Epithelial cell of proximal tubule (primary cell): ENCODE measurements around the gene MYBBP1A. TPM values are rescaled to one million over a fixed set of nuclear protein-coding genes. Genes with fewer than 3 reads are reported as not detected.

Source experiments
- DNase-seq: peaks from one replicate; pipeline ENCODE4 v3.0.0-alpha.2; 2011; ENCODE audit warnings: low read depth
- H3K4me3 ChIP-seq: 2 replicates; pipeline ENCODE4 v1.5.1; 2011; ENCODE audit warnings: low read depth, mild to moderate bottlenecking, low read length
- total RNA-seq: library from RNA; depleted of rRNA; stranded (reverse); fragments of >200 nt; gene quantifications from 2 replicates; pipeline ENCODE4 v1.2.3, GENCODE V29; 2015
- TF ChIP-seq, protein P1 (sequence below): conservative IDR thresholded peaks from 2 replicates; pipeline ENCODE4 v1.5.1; 2012; ENCODE audit warnings: low read depth, mild to moderate bottlenecking, low read length

The MYBBP1A gene
- total RNA-seq, 1 donor from 2014 or later: 70.9 TPM

DNA sequence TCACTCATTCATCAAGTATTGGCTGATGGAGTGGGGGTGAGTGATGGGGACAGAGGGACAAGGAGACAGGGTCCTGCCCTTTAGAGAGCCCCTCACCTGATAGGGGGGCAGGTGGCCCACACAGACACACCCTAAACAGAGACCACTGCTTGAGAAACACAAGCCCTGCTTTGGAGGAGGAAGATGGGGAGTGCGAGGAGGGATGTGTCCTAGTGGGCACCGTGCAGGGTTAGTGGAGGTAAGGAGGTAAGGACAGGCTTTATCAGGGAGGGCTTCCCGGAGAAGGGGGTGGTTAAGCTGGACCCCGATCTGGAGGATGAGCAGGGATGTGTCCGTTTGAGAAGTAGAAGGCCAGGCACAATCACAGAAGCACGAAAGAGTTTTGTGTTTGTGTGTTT lies 21.0 kb upstream of the MYBBP1A start:
- DNase-seq: no peak
- TF ChIP-seq, protein P1, sequence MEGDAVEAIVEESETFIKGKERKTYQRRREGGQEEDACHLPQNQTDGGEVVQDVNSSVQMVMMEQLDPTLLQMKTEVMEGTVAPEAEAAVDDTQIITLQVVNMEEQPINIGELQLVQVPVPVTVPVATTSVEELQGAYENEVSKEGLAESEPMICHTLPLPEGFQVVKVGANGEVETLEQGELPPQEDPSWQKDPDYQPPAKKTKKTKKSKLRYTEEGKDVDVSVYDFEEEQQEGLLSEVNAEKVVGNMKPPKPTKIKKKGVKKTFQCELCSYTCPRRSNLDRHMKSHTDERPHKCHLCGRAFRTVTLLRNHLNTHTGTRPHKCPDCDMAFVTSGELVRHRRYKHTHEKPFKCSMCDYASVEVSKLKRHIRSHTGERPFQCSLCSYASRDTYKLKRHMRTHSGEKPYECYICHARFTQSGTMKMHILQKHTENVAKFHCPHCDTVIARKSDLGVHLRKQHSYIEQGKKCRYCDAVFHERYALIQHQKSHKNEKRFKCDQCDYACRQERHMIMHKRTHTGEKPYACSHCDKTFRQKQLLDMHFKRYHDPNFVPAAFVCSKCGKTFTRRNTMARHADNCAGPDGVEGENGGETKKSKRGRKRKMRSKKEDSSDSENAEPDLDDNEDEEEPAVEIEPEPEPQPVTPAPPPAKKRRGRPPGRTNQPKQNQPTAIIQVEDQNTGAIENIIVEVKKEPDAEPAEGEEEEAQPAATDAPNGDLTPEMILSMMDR: no peak
- no peak overlapping the region for H3K4me3 ChIP-seq

DNA sequence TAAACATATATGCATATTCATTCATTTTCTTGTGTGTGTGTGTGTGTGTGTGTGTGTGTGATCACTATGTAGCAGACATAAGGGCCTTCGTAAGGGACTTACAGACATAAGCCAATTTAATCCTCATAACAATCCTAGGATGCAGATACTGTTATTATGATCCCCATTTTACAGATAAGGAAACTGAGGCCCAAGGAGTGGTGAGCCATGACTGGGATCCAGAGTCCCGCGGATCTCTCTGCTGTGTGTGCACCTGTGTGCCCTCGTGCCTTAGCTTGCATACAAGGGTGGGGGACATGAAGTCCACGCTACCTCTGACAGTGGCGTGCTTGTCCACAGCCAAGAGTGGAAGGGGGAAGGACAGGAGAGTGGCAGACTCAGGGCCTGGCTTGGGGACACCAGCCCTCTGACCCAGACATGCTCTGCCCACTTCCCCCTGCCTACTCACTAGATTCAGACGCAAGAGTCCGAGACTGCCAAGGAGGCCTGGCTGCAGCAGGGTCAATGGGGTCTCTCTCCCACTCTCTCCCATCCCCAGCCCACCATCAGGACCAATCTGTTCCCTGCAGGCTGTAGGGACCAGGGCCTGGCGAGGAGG lies 19.4 kb upstream of the MYBBP1A start:
- H3K4me3 ChIP-seq: no peak overlapping the region
- TF ChIP-seq, protein P1: no peak
- DNase-seq: no peak

DNA sequence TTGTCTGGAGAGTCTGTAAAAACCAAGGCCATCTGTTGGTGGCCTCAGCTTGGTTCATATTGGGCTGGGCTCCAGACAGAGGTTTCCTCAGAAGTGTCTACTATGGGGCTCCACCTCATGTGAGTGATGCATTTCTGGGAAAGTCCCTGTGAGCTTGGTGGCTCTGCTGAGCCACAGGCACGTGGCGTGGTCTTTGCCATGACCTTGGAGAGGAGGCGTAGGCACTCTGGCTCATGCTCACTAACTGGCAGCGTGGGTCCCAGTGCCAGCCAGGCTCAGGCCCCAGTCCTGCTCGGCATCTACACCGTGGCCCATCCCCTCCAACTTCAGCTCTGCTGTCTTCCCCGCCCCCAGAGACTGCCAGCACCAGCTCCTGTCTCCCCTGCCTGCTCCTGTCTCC lies 18.5 kb upstream of the MYBBP1A start:
- no peak overlapping the region for H3K4me3 ChIP-seq
- DNase-seq: no peak
- TF ChIP-seq, protein P1: no peak

DNA sequence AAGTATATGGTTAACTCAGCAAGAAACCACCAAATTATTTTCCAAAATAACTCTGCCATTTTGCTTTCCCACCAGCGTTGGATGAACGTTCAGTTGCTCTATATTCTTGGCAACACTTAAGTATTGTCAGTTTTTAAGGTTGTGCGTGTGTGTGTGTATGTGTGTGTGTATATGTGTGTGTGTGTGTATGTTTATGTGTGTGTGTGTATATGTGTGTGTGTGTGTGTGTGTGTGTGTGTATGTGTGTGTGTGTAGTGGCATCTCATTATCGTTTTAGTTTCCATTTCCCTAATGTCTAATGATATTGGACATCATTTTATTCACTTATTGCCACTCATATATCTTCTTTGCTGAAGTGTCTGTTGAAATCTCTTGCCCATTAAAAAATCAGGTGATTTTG lies 17.9 kb upstream of the MYBBP1A start:
- DNase-seq: no peak
- TF ChIP-seq, protein P1: no peak
- no peak overlapping the region for H3K4me3 ChIP-seq

GRCh38 chr17:4572131-4572530 lies 16.9 kb upstream of the MYBBP1A start:
- TF ChIP-seq, protein P1: no peak
- no peak overlapping the region for H3K4me3 ChIP-seq
- DNase-seq: no peak

GRCh38 chr17:4569591-4569990 lies 14.4 kb upstream of the MYBBP1A start:
- TF ChIP-seq, protein P1: no peak
- no peak overlapping the region for H3K4me3 ChIP-seq
- no peak for DNase-seq

GRCh38 chr17:4566785-4567184 lies 11.6 kb upstream of the MYBBP1A start:
- TF ChIP-seq, protein P1: peak; percentile 89
- H3K4me3 ChIP-seq: no peak overlapping the region
- no peak for DNase-seq
